Body of pancreas (tissue), 4 donors: ENCODE data around the gene RSPH4A. TPM values are rescaled to one million over a fixed set of nuclear protein-coding genes. Genes with fewer than 3 reads are reported as not detected.

Experiments used
- ATAC-seq: fragments of 150-250 bp; one replicate; pipeline ENCODE4 v1.9.1; 2016
- DNase-seq, 4 donors: peaks; one replicate each; pipeline ENCODE4 v3.0.0-alpha.2; 2019
- H3K27ac ChIP-seq, 4 donors: fragments of 200-600 bp; sonication (generic); 1 replicate in 3 of 4; 2 replicates in 1 of 4; pipeline versions ENCODE4 v1.5.1 to v1.6.1; 2016 to 2019; ENCODE audit warnings: mild to moderate bottlenecking in 1 of 4, mixed read lengths in 1 of 4, moderate library complexity in 1 of 4
- H3K27me3 ChIP-seq, 2 donors: fragments of 200-600 bp; sonication (generic); one replicate each; pipeline ENCODE4 v1.6.0; 2016; ENCODE audit warnings: mild to moderate bottlenecking in 1 of 2
- H3K36me3 ChIP-seq, 2 donors: fragments of 200-600 bp; sonication (generic); replicated peaks in 1 of 2; 2 replicates each; pipeline ENCODE4 v1.5.1; 2016; ENCODE audit warnings: low read depth in 2 of 2; ENCODE audit not compliant: insufficient read depth in 1 of 2
- H3K4me1 ChIP-seq: fragments of 200-600 bp; sonication (generic); one replicate; pipeline ENCODE4 v1.6.0; 2016
- H3K4me3 ChIP-seq, 2 donors: fragments of 200-600 bp; sonication (generic); 1 replicate in 1 of 2; 2 replicates in 1 of 2; pipeline ENCODE4 v1.5.1; 2016 to 2019
- H3K9me3 ChIP-seq, 3 donors: fragments of 200-600 bp; sonication (generic); 1 replicate in 2 of 3; 2 replicates in 1 of 3; pipeline ENCODE4 v1.5.1; 2016
- POLR2A ChIP-seq, 3 donors: fragments of 450-650 bp; IDR thresholded peaks; one replicate each; pipeline ENCODE4 v1.6.1; 2016; ENCODE audit warnings: antibody characterized with exemption in 3 of 3, mild to moderate bottlenecking in 2 of 3
- WGBS, 2 donors: methylation state at CpG; one replicate each; pipeline ENCODE4 v1.1.5; 2017; 5-methylcytosine and 5-hydroxymethylcytosine counted together
- intact Hi-C: fragments of 100-400 bp; cut with DNase I; formaldehyde crosslinking; loops from one replicate; pipeline ENCODE4 v1.15.1; 2023
- total RNA-seq, 2 donors: library from RNA; depleted of rRNA; stranded (reverse); fragments of >200 nt; gene quantifications; one replicate each; pipeline ENCODE4 v1.1.0, GENCODE V29; 2016
- TF ChIP-seq, protein P1 (sequence below), 7 experiments: fragments of 450-650 bp in 4 of 7; fragments of 200-600 bp in 3 of 7; sonication (generic) in 3 of 7; IDR thresholded peaks; one replicate each; pipeline ENCODE4 v1.5.1; 2016 to 2019; ENCODE audit warnings: antibody characterized with exemption in 7 of 7

RSPH4A gene
- total RNA-seq, 2 donors from 2014 or later: 2.6 TPM; not detected in 1

DNA sequence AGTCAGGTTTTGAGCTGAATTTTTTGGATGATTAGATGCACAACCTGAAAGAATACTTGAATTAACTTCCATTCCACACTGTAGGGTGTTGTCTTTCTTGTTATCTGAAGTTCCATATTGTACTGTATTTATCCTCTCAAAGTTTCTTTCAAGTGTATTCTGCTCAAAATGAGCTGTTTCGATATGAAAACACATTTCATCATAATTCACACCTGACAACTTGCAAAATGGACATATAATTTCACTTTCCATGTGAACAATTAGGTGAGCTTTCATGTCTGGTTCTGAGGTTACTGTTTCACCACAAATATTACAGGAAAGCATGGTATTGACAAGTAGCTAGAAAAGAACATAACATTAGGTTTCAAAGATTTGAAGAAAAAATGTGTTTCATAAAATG is 50.6 kb downstream of the RSPH4A start:
- DNase-seq: no peak
- 46 to 50% methylated on average over 1 of the region's 1 CpG for WGBS, 2 donors
- TF ChIP-seq, protein P1, sequence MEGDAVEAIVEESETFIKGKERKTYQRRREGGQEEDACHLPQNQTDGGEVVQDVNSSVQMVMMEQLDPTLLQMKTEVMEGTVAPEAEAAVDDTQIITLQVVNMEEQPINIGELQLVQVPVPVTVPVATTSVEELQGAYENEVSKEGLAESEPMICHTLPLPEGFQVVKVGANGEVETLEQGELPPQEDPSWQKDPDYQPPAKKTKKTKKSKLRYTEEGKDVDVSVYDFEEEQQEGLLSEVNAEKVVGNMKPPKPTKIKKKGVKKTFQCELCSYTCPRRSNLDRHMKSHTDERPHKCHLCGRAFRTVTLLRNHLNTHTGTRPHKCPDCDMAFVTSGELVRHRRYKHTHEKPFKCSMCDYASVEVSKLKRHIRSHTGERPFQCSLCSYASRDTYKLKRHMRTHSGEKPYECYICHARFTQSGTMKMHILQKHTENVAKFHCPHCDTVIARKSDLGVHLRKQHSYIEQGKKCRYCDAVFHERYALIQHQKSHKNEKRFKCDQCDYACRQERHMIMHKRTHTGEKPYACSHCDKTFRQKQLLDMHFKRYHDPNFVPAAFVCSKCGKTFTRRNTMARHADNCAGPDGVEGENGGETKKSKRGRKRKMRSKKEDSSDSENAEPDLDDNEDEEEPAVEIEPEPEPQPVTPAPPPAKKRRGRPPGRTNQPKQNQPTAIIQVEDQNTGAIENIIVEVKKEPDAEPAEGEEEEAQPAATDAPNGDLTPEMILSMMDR (IDR thresholded peaks at IDR 0.05): no peak
- TF ChIP-seq POLR2A (IDR thresholded peaks at IDR 0.05): no peak
- no peak overlapping the region for H3K4me3 ChIP-seq
- H3K36me3 ChIP-seq: no peaks in the 10 kb centered on the region
- peaks cover 20% of the 10 kb centered on the region for H3K4me1 ChIP-seq
- intact Hi-C loops: no loop called here
- H3K9me3 ChIP-seq: no peaks in the 10 kb centered on the region
- H3K27ac ChIP-seq: no peak overlapping the region
- no peaks in the 10 kb centered on the region for H3K27me3 ChIP-seq
- ATAC-seq: no peak

DNA sequence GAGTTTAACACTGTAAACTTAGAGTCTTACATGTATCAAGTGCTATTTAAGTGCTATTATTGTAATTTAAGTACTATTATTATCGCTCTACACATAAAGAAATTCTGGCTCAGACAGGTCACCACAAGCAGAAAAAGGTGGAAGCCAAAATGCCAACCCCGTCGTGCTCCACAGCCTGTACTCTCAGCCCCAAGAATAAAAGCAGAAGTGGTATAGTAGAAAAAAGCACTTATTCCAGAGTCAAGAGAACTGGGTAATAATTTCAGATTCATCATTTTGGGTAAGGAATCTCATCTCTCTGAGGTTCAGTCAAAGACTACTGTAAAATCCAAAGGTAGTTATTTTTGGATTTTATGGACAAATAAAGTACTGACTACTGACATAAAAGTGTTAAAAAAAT is 51.3 kb downstream of the RSPH4A start:
- H3K4me1 ChIP-seq: peaks cover 20% of the 10 kb centered on the region
- no peaks in the 10 kb centered on the region for H3K9me3 ChIP-seq
- H3K36me3 ChIP-seq: no peaks in the 10 kb centered on the region
- TF ChIP-seq POLR2A (IDR thresholded peaks at IDR 0.05): no peak
- TF ChIP-seq, protein P1 (IDR thresholded peaks at IDR 0.05): no peak
- H3K27me3 ChIP-seq: no peaks in the 10 kb centered on the region
- WGBS, 2 donors: 18 to 21% methylated on average over 3 of the region's 3 CpGs
- ATAC-seq (no peak), DNase-seq (no peak)
- intact Hi-C loops: no loop called here
- H3K4me3 ChIP-seq: peak overlapping the region; percentile 84 to 100
- H3K27ac ChIP-seq: peak overlapping the region in 1 of 4 donors; percentile 95

DNA sequence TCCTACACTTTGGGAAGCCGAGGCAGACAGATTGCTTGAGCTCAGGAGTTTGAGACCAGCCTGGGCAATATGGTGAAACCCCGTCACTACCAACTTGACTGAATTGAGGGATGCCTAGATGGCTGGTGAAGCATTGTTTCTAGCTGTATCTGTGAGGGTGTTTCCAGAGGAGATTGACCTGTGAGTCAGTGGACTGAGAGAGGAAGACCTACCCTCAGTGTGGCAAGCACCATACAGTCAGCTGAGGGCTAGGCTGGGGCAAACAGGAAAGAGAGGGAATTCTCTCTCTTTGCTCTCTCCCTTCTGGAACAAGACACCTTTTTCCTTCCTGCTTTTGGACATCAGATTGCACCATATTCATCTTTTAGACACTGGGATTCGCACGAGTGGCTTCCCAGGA is 56.0 kb downstream of the RSPH4A start:
- intact Hi-C loops: no loop called here
- no peaks in the 10 kb centered on the region for H3K27me3 ChIP-seq
- ATAC-seq: no peak
- TF ChIP-seq, protein P1 (IDR thresholded peaks at IDR 0.05): no peak
- TF ChIP-seq POLR2A (IDR thresholded peaks at IDR 0.05): no peak
- peaks cover 4% of the 10 kb centered on the region for H3K4me1 ChIP-seq
- H3K36me3 ChIP-seq: no peaks in the 10 kb centered on the region
- WGBS, 2 donors: 78 to 84% methylated on average over 4 of the region's 4 CpGs
- no peak overlapping the region for H3K4me3 ChIP-seq
- no peak overlapping the region for H3K27ac ChIP-seq
- H3K9me3 ChIP-seq: no peaks in the 10 kb centered on the region
- no peak for DNase-seq

DNA sequence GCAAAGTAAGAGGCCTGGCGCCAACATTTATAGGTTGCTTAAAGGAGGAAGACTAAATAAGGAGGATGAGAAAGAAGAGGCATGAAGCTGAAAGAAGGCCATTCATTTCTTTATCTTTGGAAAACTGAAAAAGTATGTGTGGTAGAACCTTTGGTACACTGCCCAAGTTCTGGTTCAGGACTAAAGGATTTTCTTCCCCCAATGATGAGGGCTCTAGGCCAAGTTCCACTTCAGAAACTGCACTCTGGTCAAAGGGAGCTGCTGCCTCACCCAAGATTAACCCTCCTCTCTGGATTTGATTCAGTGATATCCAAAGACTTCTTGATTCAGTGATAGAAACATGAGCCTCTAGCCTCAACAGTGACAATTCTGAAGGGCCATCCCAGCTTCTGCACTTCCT is 59.7 kb downstream of the RSPH4A start:
- Histone ChIP-seq H3K27me3 (no peaks in the 10 kb centered on the region), H3K9me3 (no peaks in the 10 kb centered on the region), H3K27ac (no peak overlapping the region), H3K36me3 (no peaks in the 10 kb centered on the region), H3K4me1 (no peaks in the 10 kb centered on the region), H3K4me3 (no peak overlapping the region)
- DNase-seq: no peak
- WGBS, 2 donors: 88 to 95% methylated on average over 1 of the region's 1 CpG
- intact Hi-C loops: no loop called here
- no peak for ATAC-seq
- no peak for TF ChIP-seq POLR2A (IDR thresholded peaks at IDR 0.05)
- TF ChIP-seq, protein P1 (IDR thresholded peaks at IDR 0.05): no peak

DNA sequence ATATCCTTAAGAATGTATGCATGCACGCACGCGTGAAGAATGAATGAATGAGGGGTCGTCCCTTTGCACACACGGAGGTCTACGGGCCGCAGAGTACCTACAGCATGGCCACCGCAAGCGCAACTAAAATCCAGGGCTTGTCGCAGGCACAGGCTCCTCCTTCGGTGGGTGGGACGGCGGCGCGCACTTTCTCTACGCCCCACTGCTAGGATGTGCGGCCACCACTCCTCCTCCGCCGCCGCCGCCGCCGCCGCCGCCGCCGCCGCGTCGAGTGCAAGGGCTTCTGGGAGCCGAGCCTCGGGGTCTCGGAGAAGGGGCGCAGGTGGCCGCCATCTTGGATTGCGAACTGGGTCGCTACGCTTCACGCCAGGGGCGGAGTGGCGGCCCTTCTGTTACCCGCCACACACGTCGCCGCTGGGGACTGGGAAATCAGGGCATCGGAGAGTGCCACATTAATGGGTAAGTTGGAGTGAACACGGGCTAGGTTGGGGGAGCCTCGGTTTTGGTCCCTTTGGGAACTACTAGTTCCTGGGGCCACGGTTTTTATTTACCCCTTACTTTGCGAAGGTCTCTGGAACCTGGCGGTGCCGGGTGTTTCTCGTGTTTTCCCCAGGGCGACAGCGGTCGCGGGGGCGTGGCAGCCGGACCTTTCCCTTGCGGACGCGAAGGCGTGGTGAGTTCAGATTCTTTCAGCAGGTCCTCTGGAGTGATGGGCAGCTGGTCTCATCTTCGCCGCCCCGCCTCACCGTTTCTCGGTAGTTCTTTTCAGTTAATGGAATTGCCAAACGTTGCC is 64.8 kb downstream of the RSPH4A start, which contains the start of gene KPNA5:
Gene KPNA5 (plus strand): TSS at position 332 of the 793 bp plus-strand sequence. CDS start 124 bp downstream, at position 456.
- ATAC-seq (peak; percentile 97), DNase-seq (peak; percentile 85 to 91 (median 88))
- Histone ChIP-seq H3K36me3 (no peaks in the 10 kb centered on the region), H3K27ac (peak within 1 kb of the TSS; percentile 51 to 91 (median 80)), H3K4me1 (no peaks in the 10 kb centered on the region), H3K4me3 (peak within 1 kb of the TSS; percentile 29 to 94), H3K9me3 (no peaks in the 10 kb centered on the region), H3K27me3 (no peaks in the 10 kb centered on the region)
- intact Hi-C loops: no loop called here
- WGBS, 2 donors: 0 to 1% methylated on average over 32 to 69 of the region's 69 CpGs
- TF ChIP-seq, protein P1 (IDR thresholded peaks at IDR 0.05): peak in 1 of 7 experiments; percentile 20
- peak; percentile 64 to 85 (median 78) for TF ChIP-seq POLR2A (IDR thresholded peaks at IDR 0.05)
